ENCODE data around the gene GNA12. TPM values are rescaled to one million over a fixed set of nuclear protein-coding genes. Genes with fewer than 3 reads are reported as not detected.
A peak's percentile ranks its signal among the peaks of the same experiment; 100 is the strongest.

Gene GNA12
- total RNA-seq, 1 donor from 2014 or later, result 37.7 TPM

GRCh38 chr7:2804227-2804763, 39.8 kb downstream of the GNA12 start:
- DNase-seq (ENCODE audit: low read depth), result no peak

- no peak for DNase-seq (ENCODE audit: low read depth)
Measured at GRCh38 chr7:2803755-2804154, 40.4 kb downstream of the GNA12 start.

GRCh38 chr7:2803342-2803692, 40.8 kb downstream of the GNA12 start:
- no peak for DNase-seq (ENCODE audit: low read depth)

- DNase-seq (ENCODE audit: low read depth), result no peak
Measured at GRCh38 chr7:2802504-2803341, 41.4 kb downstream of the GNA12 start.

- peak; percentile 58 for DNase-seq (ENCODE audit: low read depth)
Measured at GRCh38 chr7:2802101-2802500, 42.0 kb downstream of the GNA12 start.

GRCh38 chr7:2800931-2801688, 43.0 kb downstream of the GNA12 start:
- DNase-seq (ENCODE audit: low read depth), result peak; percentile 64

- no peak for DNase-seq (ENCODE audit: low read depth)
Measured at GRCh38 chr7:2800220-2800930, 43.7 kb downstream of the GNA12 start.

GRCh38 chr7:2799253-2799652, 44.9 kb downstream of the GNA12 start:
- DNase-seq (ENCODE audit: low read depth), result no peak

- no peak for DNase-seq (ENCODE audit: low read depth)
Measured at GRCh38 chr7:2798669-2799068, 45.4 kb downstream of the GNA12 start.

GRCh38 chr7:2796358-2797352, 47.5 kb downstream of the GNA12 start:
- DNase-seq (ENCODE audit: low read depth), result peak; percentile 46

- no peak for DNase-seq (ENCODE audit: low read depth)
Measured at GRCh38 chr7:2795906-2796305, 48.2 kb downstream of the GNA12 start.

- no peak for DNase-seq (ENCODE audit: low read depth)
Measured at GRCh38 chr7:2794836-2795636, 49.1 kb downstream of the GNA12 start.

- DNase-seq (ENCODE audit: low read depth), result no peak
Measured at GRCh38 chr7:2792856-2793487, 51.1 kb downstream of the GNA12 start.

- no peak for DNase-seq (ENCODE audit: low read depth)
Measured at GRCh38 chr7:2792235-2792634, 51.9 kb downstream of the GNA12 start.

GRCh38 chr7:2791390-2791789, 52.7 kb downstream of the GNA12 start:
- DNase-seq (ENCODE audit: low read depth), result no peak

GRCh38 chr7:2787251-2787951, 56.7 kb downstream of the GNA12 start:
- DNase-seq (ENCODE audit: low read depth), result no peak

GRCh38 chr7:2786607-2787116, 57.4 kb downstream of the GNA12 start:
- no peak for DNase-seq (ENCODE audit: low read depth)

GRCh38 chr7:2785071-2785500, 59.0 kb downstream of the GNA12 start:
- DNase-seq (ENCODE audit: low read depth), result peak; percentile 98

- no peak for DNase-seq (ENCODE audit: low read depth)
Measured at GRCh38 chr7:2782565-2782964, 61.5 kb downstream of the GNA12 start.
